Kasumi-1 (cell line): ENCODE measurements around the gene NAP1L4.

Experiments
- DNase-seq, 2 experiments: peaks; one replicate each; lab custom pipeline; 2025; lab: John Stamatoyannopoulos, UW

Gene NAP1L4

GRCh38 chr11:2934611-2935239, 57.4 kb downstream of the NAP1L4 start:
- no peak for DNase-seq

GRCh38 chr11:2934021-2934550, 58.0 kb downstream of the NAP1L4 start:
- DNase-seq: no peak

GRCh38 chr11:2933375-2934020, 58.6 kb downstream of the NAP1L4 start:
- DNase-seq: peak; percentile 35

- no peak for DNase-seq
Observed at GRCh38 chr11:2932850-2933251, 59.3 kb downstream of the NAP1L4 start.

- no peak for DNase-seq
Observed at GRCh38 chr11:2931771-2932738, 60.1 kb downstream of the NAP1L4 start.

GRCh38 chr11:2931420-2931746, 60.7 kb downstream of the NAP1L4 start:
- no peak for DNase-seq

- no peak for DNase-seq
Observed at GRCh38 chr11:2930704-2931419, 61.3 kb downstream of the NAP1L4 start.

GRCh38 chr11:2929950-2930703, 62.0 kb downstream of the NAP1L4 start:
- DNase-seq: peak; percentile 22 to 30

- no peak for DNase-seq
Observed at GRCh38 chr11:2929531-2929949, 62.6 kb downstream of the NAP1L4 start.

GRCh38 chr11:2928605-2929530, 63.3 kb downstream of the NAP1L4 start, which contains the start of gene PHLDA2:
PHLDA2 (minus strand) TSS chr11:2929420; CDS start chr11:2929364, 56 bp downstream.
- no peak for DNase-seq

- DNase-seq: no peak
Observed at GRCh38 chr11:2927851-2928604, 64.1 kb downstream of the NAP1L4 start.

- DNase-seq: no peak
Observed at GRCh38 chr11:2927121-2927800, 64.9 kb downstream of the NAP1L4 start.

- DNase-seq: no peak
Observed at GRCh38 chr11:2926611-2927051, 65.5 kb downstream of the NAP1L4 start.

GRCh38 chr11:2924821-2925675, 67.1 kb downstream of the NAP1L4 start:
- no peak for DNase-seq

GRCh38 chr11:2924381-2924780, 67.7 kb downstream of the NAP1L4 start:
- DNase-seq: no peak

- DNase-seq: no peak
Observed at GRCh38 chr11:2923446-2924375, 68.4 kb downstream of the NAP1L4 start.
